ENCODE results near the gene TMOD1.
"Not testable (repeated sequence)": the region's sequence is repeated elsewhere in the genome, so short reads cannot be mapped to it uniquely, and the experiment has no call there.

Gene TMOD1

GRCh38 chr9:97501177-97501971, at the start of gene TMOD1:
TSS of gene TMOD1 (plus strand) at chr9:97501666. CDS start at chr9:97524189, 22,523 bp downstream.
- peak; percentile 62 for DNase-seq

GRCh38 chr9:97453573-97453972, 47.9 kb upstream of the TMOD1 start:
- not testable (repeated sequence) for DNase-seq

GRCh38 chr9:97456841-97457240, 44.6 kb upstream of the TMOD1 start:
- DNase-seq, result not testable (repeated sequence)

GRCh38 chr9:97459326-97459725, 42.1 kb upstream of the TMOD1 start:
- no peak for DNase-seq

- no peak for DNase-seq
Measured at GRCh38 chr9:97462159-97462558, 39.3 kb upstream of the TMOD1 start.

GRCh38 chr9:97462914-97463313, 38.6 kb upstream of the TMOD1 start:
- no peak for DNase-seq

GRCh38 chr9:97468658-97469448, 32.6 kb upstream of the TMOD1 start:
- DNase-seq, result peak; percentile 24

- no peak for DNase-seq
Measured at GRCh38 chr9:97470076-97470475, 31.4 kb upstream of the TMOD1 start.

GRCh38 chr9:97473717-97474116, 27.7 kb upstream of the TMOD1 start:
- DNase-seq, result no peak

- no peak for DNase-seq
Measured at GRCh38 chr9:97474372-97474925, 27.0 kb upstream of the TMOD1 start.

GRCh38 chr9:97475059-97475458, 26.4 kb upstream of the TMOD1 start:
- DNase-seq, result no peak

GRCh38 chr9:97478301-97478981, 23.0 kb upstream of the TMOD1 start:
- DNase-seq, result no peak

GRCh38 chr9:97479496-97480159, 21.8 kb upstream of the TMOD1 start:
- no peak for DNase-seq

- DNase-seq, result no peak
Measured at GRCh38 chr9:97480174-97480573, 21.3 kb upstream of the TMOD1 start.

- DNase-seq, result no peak
Measured at GRCh38 chr9:97480749-97481148, 20.7 kb upstream of the TMOD1 start.

GRCh38 chr9:97484134-97484533, 17.3 kb upstream of the TMOD1 start:
- no peak for DNase-seq

- no peak for DNase-seq
Measured at GRCh38 chr9:97487107-97487506, 14.4 kb upstream of the TMOD1 start.

GRCh38 chr9:97487861-97488260, 13.6 kb upstream of the TMOD1 start:
- DNase-seq, result no peak

- no peak for DNase-seq
Measured at GRCh38 chr9:97491216-97491999, 10.1 kb upstream of the TMOD1 start.

GRCh38 chr9:97497558-97498375, 3.7 kb upstream of the TMOD1 start:
- not testable (repeated sequence) for DNase-seq

GRCh38 chr9:97498846-97499245, 2.6 kb upstream of the TMOD1 start:
- not testable (repeated sequence) for DNase-seq

All from COR-L47 (cell line).